Caco-2 (cell line): ENCODE measurements around the gene CD58. TPM values are rescaled to one million over a fixed set of nuclear protein-coding genes. Genes with fewer than 3 reads are reported as not detected.
"Not testable (repeated sequence)": the region's sequence is repeated elsewhere in the genome, so short reads cannot be mapped to it uniquely, and the experiment has no call there.

ENCODE experiments used
- BruUV-seq: library from RNA; stranded (reverse); fragments of 400-500 nt; replicated peaks from 2 replicates; lab custom pipeline; 2021; lab: Mats Ljungman, UMichigan
- CTCF ChIA-PET: fragments of 300-600 bp; sonication (Branson Sonifier 250); formaldehyde crosslinking; loops from one replicate; lab custom pipeline; 2022; ENCODE audit warnings: antibody characterized with exemption; lab: Charles Lee
- POLR2A ChIA-PET: fragments of 300-600 bp; sonication (Branson Sonifier 250); formaldehyde crosslinking; loops from one replicate; lab custom pipeline; 2022; ENCODE audit warnings: antibody characterized with exemption; lab: Charles Lee
- DNase-seq, 2 experiments: peaks; one replicate each; pipeline versions ENCODE4 v3.0.0 to v3.0.0-alpha.2; 2020 to 2022
- H3K27me3 ChIP-seq: replicated peaks from 2 replicates; pipeline ENCODE4 v1.6.0; 2011; ENCODE audit warnings: low read length; ENCODE audit not compliant: control insufficient read depth, insufficient read depth
- H3K36me3 ChIP-seq: 2 replicates; pipeline ENCODE4 v1.5.1; 2011; ENCODE audit warnings: low read length; ENCODE audit not compliant: control insufficient read depth, insufficient read depth
- H3K4me1 ChIP-seq: fragments of 250-450 bp; sonication (Bioruptor Pico); 2 replicates; pipeline ENCODE4 v1.5.1; 2020; ENCODE audit warnings: mild to moderate bottlenecking
- H3K4me3 ChIP-seq: 2 replicates; pipeline ENCODE4 v1.5.1; 2011; ENCODE audit warnings: low read depth, mild to moderate bottlenecking, control low read depth, low read length
- H3K9me3 ChIP-seq: fragments of 250-450 bp; sonication (Bioruptor Pico); 2 replicates; pipeline ENCODE4 v1.5.1; 2020; ENCODE audit warnings: mild to moderate bottlenecking, moderate library complexity
- H3K27ac Mint-ChIP-seq: one replicate; pipeline ENCODE4 v1.8.0; 2022; ENCODE audit warnings: mixed read lengths; ENCODE audit not compliant: unreplicated experiment
- H3K27me3 Mint-ChIP-seq: one replicate; pipeline ENCODE4 v1.8.0; 2022; ENCODE audit warnings: mixed read lengths; ENCODE audit not compliant: insufficient read depth, unreplicated experiment
- H3K36me3 Mint-ChIP-seq: one replicate; pipeline ENCODE4 v1.8.0; 2022; ENCODE audit warnings: mild to moderate bottlenecking, mixed read lengths; ENCODE audit not compliant: insufficient read depth, unreplicated experiment
- H3K4me1 Mint-ChIP-seq: one replicate; pipeline ENCODE4 v1.8.0; 2022; ENCODE audit warnings: low read depth, mixed read lengths; ENCODE audit not compliant: unreplicated experiment
- H3K4me3 Mint-ChIP-seq: one replicate; pipeline ENCODE4 v1.8.0; 2022; ENCODE audit warnings: mild to moderate bottlenecking, moderate library complexity, mixed read lengths; ENCODE audit not compliant: unreplicated experiment
- H3K9me3 Mint-ChIP-seq: one replicate; pipeline ENCODE4 v1.8.0; 2022; ENCODE audit warnings: mixed read lengths; ENCODE audit not compliant: unreplicated experiment
- CTCF ChIP-seq, 2 experiments: fragments of 200-600 bp in 1 of 2; IDR thresholded peaks; 1 replicate in 1 of 2; 2 replicates in 1 of 2; pipeline versions ENCODE4 v1.5.1 to v1.8.0; 2011 to 2022; ENCODE audit warnings: antibody characterized with exemption in 1 of 2, control low read depth in 1 of 2, inconsistent platforms in 1 of 2, low read depth in 1 of 2, low read length in 1 of 2, mild to moderate bottlenecking in 1 of 2, moderate library complexity in 1 of 2; ENCODE audit not compliant: insufficient read depth in 1 of 2, severe bottlenecking in 1 of 2, unreplicated experiment in 1 of 2
- intact Hi-C: fragments of 100-400 bp; cut with micrococcal nuclease; formaldehyde crosslinking; loops from one replicate; pipeline ENCODE4 v1.10.0; 2022; ENCODE audit not compliant: unreplicated experiment
- total RNA-seq: library from RNA; stranded (reverse); gene quantifications from 2 replicates; pipeline ENCODE4 v1.2.3, GENCODE V29; 2022

CD58 gene
- total RNA-seq, 1 experiment from 2014 or later = 5.6 TPM

GRCh38 chr1:116596742-116597307 lies 26.0 kb upstream of the CD58 start:
- H3K4me3 Mint-ChIP-seq, H3K36me3 ChIP-seq, H3K4me3 ChIP-seq, H3K27me3 ChIP-seq, H3K4me1 ChIP-seq, BruUV-seq, H3K27ac Mint-ChIP-seq, H3K9me3 ChIP-seq, H3K27me3 Mint-ChIP-seq, H3K9me3 Mint-ChIP-seq, POLR2A ChIA-PET, DNase-seq, H3K4me1 Mint-ChIP-seq: not testable (repeated sequence)
- CTCF ChIA-PET = interaction anchor here (2.1 kb wide), 1 partner anchor 22 kb away, joined by 11 read pairs; no protein-coding TSS in a partner anchor
- peaks cover 10% of the 10 kb centered on the region for H3K36me3 Mint-ChIP-seq
- intact Hi-C loops = loop anchor here (1.0 kb wide), 1 partner anchor 23 kb away; no protein-coding TSS in a partner anchor

- H3K9me3 Mint-ChIP-seq, H3K4me1 Mint-ChIP-seq, H3K4me3 Mint-ChIP-seq, BruUV-seq, H3K36me3 ChIP-seq, H3K27me3 ChIP-seq, H3K4me1 ChIP-seq, H3K4me3 ChIP-seq, H3K9me3 ChIP-seq, POLR2A ChIA-PET, DNase-seq, H3K27me3 Mint-ChIP-seq: not testable (repeated sequence)
- CTCF ChIA-PET = interaction anchor here (2.1 kb wide), 1 partner anchor 21 kb away, joined by 11 read pairs; no protein-coding TSS in a partner anchor
- peak in 1 of 2 experiments; percentile 10 for TF ChIP-seq CTCF (IDR thresholded peaks at IDR 0.05; ENCODE audit: insufficient read depth in 1 of 2, low read depth in 1 of 2, low read length in 1 of 2, severe bottlenecking in 1 of 2, unreplicated experiment in 1 of 2)
- Mint-ChIP-seq H3K36me3 (peaks cover 10% of the 10 kb centered on the region), H3K27ac (peak overlapping the region; percentile 25)
- intact Hi-C loops = loop anchor here (1.0 kb wide), 1 partner anchor 22 kb away; no protein-coding TSS in a partner anchor
Measured at GRCh38 chr1:116595946-116596741, 25.3 kb upstream of the CD58 start.

- intact Hi-C loops, H3K4me3 ChIP-seq, H3K27ac Mint-ChIP-seq, DNase-seq, H3K4me3 Mint-ChIP-seq, H3K9me3 Mint-ChIP-seq, H3K36me3 ChIP-seq, H3K9me3 ChIP-seq, BruUV-seq, H3K4me1 ChIP-seq, H3K27me3 Mint-ChIP-seq, H3K27me3 ChIP-seq, H3K4me1 Mint-ChIP-seq, POLR2A ChIA-PET: not testable (repeated sequence)
- peaks cover 10% of the 10 kb centered on the region for H3K36me3 Mint-ChIP-seq
- CTCF ChIA-PET = interaction anchor here (2.1 kb wide), 1 partner anchor 20 kb away, joined by 11 read pairs; no protein-coding TSS in a partner anchor
Measured at GRCh38 chr1:116595065-116595840, 24.4 kb upstream of the CD58 start.

- H3K4me3 Mint-ChIP-seq, H3K27me3 ChIP-seq, CTCF ChIA-PET, H3K27me3 Mint-ChIP-seq, H3K36me3 ChIP-seq, BruUV-seq, H3K9me3 ChIP-seq, intact Hi-C loops, H3K4me1 Mint-ChIP-seq, POLR2A ChIA-PET, H3K9me3 Mint-ChIP-seq, H3K4me3 ChIP-seq, H3K4me1 ChIP-seq, DNase-seq, H3K27ac Mint-ChIP-seq: not testable (repeated sequence)
- peaks cover 10% of the 10 kb centered on the region for H3K36me3 Mint-ChIP-seq
Measured at GRCh38 chr1:116593977-116594376, 23.2 kb upstream of the CD58 start.

- H3K36me3 ChIP-seq, H3K4me1 Mint-ChIP-seq, H3K27ac Mint-ChIP-seq, H3K9me3 Mint-ChIP-seq, H3K4me1 ChIP-seq, H3K27me3 Mint-ChIP-seq, H3K4me3 Mint-ChIP-seq, CTCF ChIA-PET, H3K9me3 ChIP-seq, BruUV-seq, POLR2A ChIA-PET, DNase-seq, intact Hi-C loops, H3K4me3 ChIP-seq, H3K27me3 ChIP-seq: not testable (repeated sequence)
- H3K36me3 Mint-ChIP-seq = peaks cover 10% of the 10 kb centered on the region
Measured at GRCh38 chr1:116593401-116593800, 22.6 kb upstream of the CD58 start.
